GM12878 (cell line): ENCODE measurements around the gene TCF23. TPM values are rescaled to one million over a fixed set of nuclear protein-coding genes. Genes with fewer than 3 reads are reported as not detected.

ENCODE experiments used
- ATAC-seq: fragments of 200-7000 bp; cut with Tn5 transposase; 3 replicates; pipeline ENCODE4 v1.9.1; 2020; ENCODE audit warnings: mild to moderate bottlenecking, moderate library complexity
- BruUV-seq: library from RNA; stranded (reverse); fragments of 400-500 nt; replicated peaks from 2 replicates; lab custom pipeline; 2021; lab: Mats Ljungman, UMichigan
- CTCF ChIA-PET: fragments of 300-600 bp; sonication (Branson Sonifier 250); formaldehyde crosslinking; extraction: SDS; loops from one replicate; lab custom pipeline; 2021; ENCODE audit warnings: inconsistent platforms; lab: Yijun Ruan, JAX
- POLR2A ChIA-PET: fragments of 350-600 bp; formaldehyde crosslinking; extraction: SDS; loops from one replicate; lab custom pipeline; 2021; ENCODE audit warnings: inconsistent platforms; lab: Charles Lee
- RAD21 ChIA-PET: fragments of 300-600 bp; sonication (Branson Sonifier 250); formaldehyde crosslinking; loops from one replicate; lab custom pipeline; 2023; ENCODE audit warnings: antibody characterized with exemption; ENCODE audit not compliant: unreplicated experiment; lab: Charles Lee
- SMC1A ChIA-PET: fragments of 300-600 bp; sonication (Branson Sonifier 250); formaldehyde crosslinking; loops from one replicate; lab custom pipeline; 2023; ENCODE audit not compliant: unreplicated experiment, uncharacterized antibody; lab: Charles Lee
- DNase-seq: peaks from one replicate; pipeline ENCODE4 v3.0.0-alpha.2; 2011; ENCODE audit warnings: low read depth, low spot score
- FAIRE-seq: peaks from 3 replicates; lab custom pipeline; 2011; peaks lifted over from hg19 to GRCh38; lab: Jason Lieb, UNC
- H2AFZ ChIP-seq: 2 replicates; pipeline ENCODE4 v1.6.0; 2011; ENCODE audit warnings: low read depth, low read length, control low read depth; ENCODE audit not compliant: control insufficient read depth
- H3K27ac ChIP-seq: 2 replicates; pipeline ENCODE4 v1.5.1; 2011; ENCODE audit warnings: control low read depth; ENCODE audit not compliant: control insufficient read depth, insufficient read depth
- H3K27me3 ChIP-seq, 2 experiments: replicated peaks in 1 of 2; 2 replicates each; pipeline versions ENCODE4 v1.6.0 to v1.6.1; 2011; ENCODE audit warnings: low read length in 1 of 2; ENCODE audit not compliant: control insufficient read depth in 2 of 2, insufficient read depth in 2 of 2
- H3K36me3 ChIP-seq, 2 experiments: 2 replicates each; pipeline ENCODE4 v1.5.1; 2011; ENCODE audit warnings: low read length in 1 of 2; ENCODE audit not compliant: control insufficient read depth in 2 of 2, insufficient read depth in 2 of 2
- H3K4me1 ChIP-seq: 2 replicates; pipeline ENCODE4 v1.6.1; 2011; ENCODE audit warnings: mild to moderate bottlenecking, low read length, moderate library complexity, mixed read lengths; ENCODE audit not compliant: control insufficient read depth, insufficient read depth
- H3K4me2 ChIP-seq: 2 replicates; pipeline ENCODE4 v1.6.0; 2011; ENCODE audit warnings: control low read depth; ENCODE audit not compliant: control insufficient read depth, insufficient read depth
- H3K4me3 ChIP-seq: fragments of 200-600 bp; sonication (generic); 2 replicates; pipeline ENCODE4 v1.5.1; 2016
- H3K79me2 ChIP-seq: 2 replicates; pipeline ENCODE4 v1.6.0; 2011; ENCODE audit warnings: low read length; ENCODE audit not compliant: control insufficient read depth, insufficient read depth
- H3K9ac ChIP-seq: 2 replicates; pipeline ENCODE4 v1.8.0; 2011; ENCODE audit warnings: low read length, control low read depth, mixed read lengths; ENCODE audit not compliant: control insufficient read depth, insufficient read depth
- H3K9me3 ChIP-seq: replicated peaks from 3 replicates; pipeline ENCODE4 v1.5.1; 2011; ENCODE audit warnings: mild to moderate bottlenecking, low read length; ENCODE audit not compliant: control insufficient read depth, insufficient read depth
- H4K20me1 ChIP-seq: 2 replicates; pipeline ENCODE4 v1.6.0; 2011; ENCODE audit not compliant: control insufficient read depth, insufficient read depth
- CHD4 ChIP-seq: fragments of 200-600 bp; sonication (generic); IDR thresholded peaks from 2 replicates; pipeline ENCODE4 v1.6.1; 2016; ENCODE audit warnings: mild to moderate bottlenecking
- E2F8 ChIP-seq: fragments of 450-650 bp; IDR thresholded peaks from 2 replicates; pipeline ENCODE4 v1.6.1; 2018; ENCODE audit warnings: mild to moderate bottlenecking, low read depth, moderate library complexity; ENCODE audit not compliant: partially characterized antibody
- ETV6 ChIP-seq, 2 experiments: fragments of 450-650 bp in 1 of 2; IDR thresholded peaks in 1 of 2; conservative IDR thresholded peaks in 1 of 2; 2 replicates each; pipeline ENCODE4 v1.6.1; 2014; ENCODE audit warnings: antibody characterized with exemption in 1 of 2, borderline replicate concordance in 1 of 2, low read depth in 1 of 2, mild to moderate bottlenecking in 1 of 2, moderate library complexity in 1 of 2
- LARP7 ChIP-seq: fragments of 450-650 bp; IDR thresholded peaks from 2 replicates; pipeline ENCODE4 v1.6.1; 2017; ENCODE audit warnings: mild to moderate bottlenecking
- NFYA ChIP-seq: IDR thresholded peaks from 2 replicates; pipeline ENCODE4 v1.6.1; 2011; ENCODE audit warnings: low read depth, mild to moderate bottlenecking, low read length, improper control_type of control experiment, borderline replicate concordance
- NR2C1 ChIP-seq: fragments of 450-650 bp; IDR thresholded peaks from 2 replicates; pipeline ENCODE4 v1.6.1; 2017; ENCODE audit warnings: antibody characterized with exemption, mild to moderate bottlenecking, moderate library complexity
- ZNF592 ChIP-seq: fragments of 450-650 bp; IDR thresholded peaks from 2 replicates; pipeline ENCODE4 v1.6.1; 2017; ENCODE audit warnings: mild to moderate bottlenecking, moderate library complexity
- ZZZ3 ChIP-seq: IDR thresholded peaks from 2 replicates; pipeline ENCODE4 v1.6.1; 2011; ENCODE audit warnings: low read depth; ENCODE audit not compliant: control insufficient read depth, insufficient read length
- WGBS: methylation state at CpG from one replicate; pipeline ENCODE4 v1.1.6; 2016; ENCODE audit warnings: low lambda C conversion rate; ENCODE audit not compliant: insufficient replicate concordance, insufficient coverage; ENCODE audit errors: missing lambda C conversion rate; 5-methylcytosine and 5-hydroxymethylcytosine counted together
- in situ Hi-C: fragments of 300-500 bp; cut with MboI; formaldehyde crosslinking; loops from 9 replicates; pipeline ENCODE4 v1.14.3; 2018; ENCODE audit warnings: mixed read lengths
- intact Hi-C: fragments of 100-400 bp; cut with micrococcal nuclease; formaldehyde crosslinking; loops from one replicate; pipeline ENCODE4 v1.14.2; 2022; ENCODE audit not compliant: unreplicated experiment
- polyA plus RNA-seq, 11 experiments: library from polyadenylated mRNA; depleted of rRNA in 4 of 11; unstranded in 6 of 11; stranded (reverse) in 5 of 11; fragments of >200 nt; fragmentation: Nextera tagmentation in 4 of 11; fragmentation: Illumina TruSeq in 1 of 11; extraction: Ambion mirVana in 4 of 11; extraction: Trizol in 1 of 11; gene quantifications; 1 replicate in 1 of 11; 2 replicates in 10 of 11; pipeline versions ENCODE4 v1.2.1 to v1.2.3, GENCODE V29; 2011 to 2016; ENCODE audit warnings: inconsistent platforms in 2 of 11, missing spikeins in 2 of 11, low read depth in 1 of 11
- total RNA-seq, 4 experiments: library from RNA; depleted of rRNA in 3 of 4; stranded (reverse); fragments of >200 nt in 3 of 4; fragmentation: Illumina TruSeq in 1 of 4; extraction: Trizol in 1 of 4; gene quantifications; 2 replicates each; pipeline versions ENCODE4 v1.2.1 to v1.2.3, GENCODE V29; 2013 to 2021

Gene TCF23
- total and polyA plus RNA-seq, 10 of the 15 experiments (the other 5 are each of a cell fraction or from before 2014, with no cell fraction given) = not detected

GRCh38 chr2:27147935-27148334 is 869 bp upstream of the TCF23 start:
- BruUV-seq = no TSS peak
- H3K9ac ChIP-seq = no peak overlapping the region
- ATAC-seq = no peak
- H3K4me1 ChIP-seq = no peaks in the 10 kb centered on the region
- H3K9me3 ChIP-seq = no peaks in the 10 kb centered on the region; the same call in 2 of the 3 replicates
- intact Hi-C loops (no loop called here), in situ Hi-C loops (no loop called here)
- ChIA-PET RAD21 (no interaction called here), CTCF (interaction anchor here (1.5 kb wide), 1 partner anchor 20 kb away, joined by 4 read pairs; no protein-coding TSS in a partner anchor), SMC1A (no interaction called here), POLR2A (no interaction called here)
- no peaks in the 10 kb centered on the region for H4K20me1 ChIP-seq
- no peak overlapping the region for H3K27ac ChIP-seq
- WGBS = 64% methylated on average over 8 of the region's 8 CpGs
- no peak overlapping the region for H3K4me2 ChIP-seq
- DNase-seq = no peak
- no peak overlapping the region for H2AFZ ChIP-seq
- no peak for FAIRE-seq
- H3K4me3 ChIP-seq = no peak overlapping the region
- H3K79me2 ChIP-seq = no peaks in the 10 kb centered on the region
- no peaks in the 10 kb centered on the region; a peak in 2 of 4 replicates for H3K27me3 ChIP-seq
- TF ChIP-seq NFYA = no peak
- no peak for TF ChIP-seq ZNF592
- no peak for TF ChIP-seq LARP7
- no peak for TF ChIP-seq NR2C1
- TF ChIP-seq E2F8 = no peak
- TF ChIP-seq ETV6 (conservative IDR thresholded peaks at IDR 0.05 in 1 of 2, IDR thresholded peaks at IDR 0.05 in 1 of 2; ENCODE audit: borderline replicate concordance in 1 of 2, low read depth in 1 of 2) = no peak
- TF ChIP-seq CHD4 = no peak
- no peak for TF ChIP-seq ZZZ3
- H3K36me3 ChIP-seq = no peaks in the 10 kb centered on the region
